Measurements from ENCODE around the gene LAMP1.
"Not testable (repeated sequence)": the region's sequence is repeated elsewhere in the genome, so short reads cannot be mapped to it uniquely, and the experiment has no call there.

Gene LAMP1

GRCh38 chr13:113369881-113370280 is 72.8 kb downstream of the LAMP1 start:
- Histone ChIP-seq H3K27ac (no peak overlapping the region), H3K9me3 (no peaks in the 10 kb centered on the region), H3K27me3 (peaks cover 0 to 5% of the 10 kb centered on the region in 2 donors), H3K4me3 (no peak overlapping the region), H3K4me1 (peaks cover 0 to 4% (median 4%) of the 10 kb centered on the region in 4 donors), H3K36me3 (no peaks in the 10 kb centered on the region)
- DNase-seq = peak in 1 of 2 donors; percentile 53
- intact Hi-C loops (cut with DNase I; ENCODE audit: low total_unique reads) = loop anchor here (10.0 kb wide), 1 partner anchor 425 kb away; no protein-coding TSS in a partner anchor
- TF ChIP-seq CTCF (IDR thresholded peaks at IDR 0.05) = no peak

- Histone ChIP-seq H3K27me3 (peaks cover 0 to 5% of the 10 kb centered on the region in 2 donors), H3K4me1 (no peaks in the 10 kb centered on the region), H3K4me3 (no peak overlapping the region), H3K27ac (no peak overlapping the region), H3K36me3 (no peaks in the 10 kb centered on the region), H3K9me3 (no peaks in the 10 kb centered on the region)
- no peak for TF ChIP-seq CTCF (IDR thresholded peaks at IDR 0.05)
- DNase-seq = peak in 1 of 2 donors; percentile 57
- intact Hi-C loops (cut with DNase I; ENCODE audit: low total_unique reads) = loop anchor here (10.0 kb wide), 1 partner anchor 426 kb away; no protein-coding TSS in a partner anchor
These were observed 74.0 kb downstream of the LAMP1 start for GRCh38 chr13:113371061-113371460.

GRCh38 chr13:113371701-113372100 is 74.7 kb downstream of the LAMP1 start:
- not testable (repeated sequence) for H3K4me1 ChIP-seq, H3K27ac ChIP-seq, H3K4me3 ChIP-seq, H3K27me3 ChIP-seq, H3K36me3 ChIP-seq, H3K9me3 ChIP-seq
- peak in 1 of 2 donors; percentile 44 for DNase-seq
- intact Hi-C loops (cut with DNase I; ENCODE audit: low total_unique reads) = loop anchor here (10.0 kb wide), 1 partner anchor 427 kb away; no protein-coding TSS in a partner anchor

All from tibial artery (tissue), 4 donors.